ENCODE results near the gene WASF2.
"Not testable (repeated sequence)": the region's sequence is repeated elsewhere in the genome, so short reads cannot be mapped to it uniquely, and the experiment has no call there.

The WASF2 gene, protein sequence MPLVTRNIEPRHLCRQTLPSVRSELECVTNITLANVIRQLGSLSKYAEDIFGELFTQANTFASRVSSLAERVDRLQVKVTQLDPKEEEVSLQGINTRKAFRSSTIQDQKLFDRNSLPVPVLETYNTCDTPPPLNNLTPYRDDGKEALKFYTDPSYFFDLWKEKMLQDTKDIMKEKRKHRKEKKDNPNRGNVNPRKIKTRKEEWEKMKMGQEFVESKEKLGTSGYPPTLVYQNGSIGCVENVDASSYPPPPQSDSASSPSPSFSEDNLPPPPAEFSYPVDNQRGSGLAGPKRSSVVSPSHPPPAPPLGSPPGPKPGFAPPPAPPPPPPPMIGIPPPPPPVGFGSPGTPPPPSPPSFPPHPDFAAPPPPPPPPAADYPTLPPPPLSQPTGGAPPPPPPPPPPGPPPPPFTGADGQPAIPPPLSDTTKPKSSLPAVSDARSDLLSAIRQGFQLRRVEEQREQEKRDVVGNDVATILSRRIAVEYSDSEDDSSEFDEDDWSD

DNA sequence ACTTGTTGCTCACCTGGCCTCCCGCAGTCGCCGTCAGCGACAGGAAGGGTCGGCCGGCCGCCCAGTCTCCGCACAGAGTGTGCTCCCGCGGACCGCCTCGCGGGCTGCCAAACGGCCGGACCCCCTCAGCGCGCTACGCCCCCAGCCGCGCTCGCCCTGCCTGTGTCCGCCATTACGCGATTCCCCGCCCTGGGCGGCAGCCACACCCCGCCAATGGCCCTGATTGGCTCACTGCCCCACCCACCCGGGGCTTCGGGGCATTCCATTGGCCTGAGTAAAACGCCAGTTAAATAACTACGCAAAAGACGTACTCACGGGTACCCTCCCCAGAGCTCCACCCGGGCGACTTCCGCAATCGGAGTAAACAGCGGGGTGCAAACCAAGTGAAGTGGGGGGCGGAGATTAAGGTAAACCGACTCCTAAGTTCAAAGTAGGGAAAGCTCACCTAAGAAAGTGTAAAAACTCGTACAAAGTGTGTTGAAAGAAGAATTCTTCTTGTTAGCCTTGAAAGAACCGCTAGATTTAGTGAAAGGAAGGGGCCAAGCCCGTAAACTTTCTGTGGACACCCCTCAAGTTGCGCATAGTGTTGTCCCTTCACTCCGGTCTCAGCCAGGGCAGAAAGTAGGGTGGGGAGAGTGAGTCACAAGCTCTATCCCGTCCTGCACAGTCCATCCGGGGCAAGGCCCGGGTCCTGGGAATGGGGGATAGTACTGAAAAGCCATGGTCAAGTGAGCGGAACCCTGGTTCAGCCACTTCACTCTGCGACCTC, at the start of gene WASF2:
Gene WASF2, minus strand, starts transcription at position 195 of the 769 bp plus-strand sequence. CDS start 61,277 bp downstream, outside the sequence.
- Mint-ChIP-seq H3K27me3 (ENCODE audit: low read depth) (no peaks in the 10 kb centered on the region), H3K36me3 (ENCODE audit: low read depth) (peaks cover 8% of the 10 kb centered on the region), H3K9me3 (no peaks in the 10 kb centered on the region), H3K4me3 (peak within 1 kb of the TSS; percentile 94), H3K4me1 (ENCODE audit: low read depth) (peaks cover 23% of the 10 kb centered on the region), H3K27ac (peak within 1 kb of the TSS; percentile 99)

DNA sequence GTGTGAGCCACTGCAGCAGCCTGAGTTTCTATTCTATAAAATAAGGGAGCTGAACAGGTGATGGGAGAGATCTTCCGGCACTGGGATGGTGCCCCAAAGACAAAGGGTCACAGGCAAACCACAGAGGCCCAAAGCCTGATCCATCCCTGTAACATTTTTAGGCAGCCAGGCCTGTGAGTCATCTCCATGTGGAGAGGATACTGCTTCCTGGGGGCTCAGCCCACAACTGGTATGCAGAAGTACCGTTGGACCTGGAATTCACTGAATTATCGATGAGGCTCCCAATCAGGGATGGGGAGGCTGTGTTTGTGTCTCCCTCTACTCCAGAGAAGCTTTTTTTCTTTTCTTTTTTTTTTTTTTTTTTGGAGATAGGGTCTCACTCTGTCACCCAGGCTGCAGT, 48.8 kb upstream of the WASF2 start:
- H3K27ac Mint-ChIP-seq: no peak overlapping the region
- H3K4me1 Mint-ChIP-seq (ENCODE audit: low read depth): peaks cover 9% of the 10 kb centered on the region
- no peak overlapping the region for H3K4me3 Mint-ChIP-seq
- H3K27me3 Mint-ChIP-seq (ENCODE audit: low read depth): no peaks in the 10 kb centered on the region
- H3K9me3 Mint-ChIP-seq: no peaks in the 10 kb centered on the region
- peaks cover 21% of the 10 kb centered on the region for H3K36me3 Mint-ChIP-seq (ENCODE audit: low read depth)

GRCh38 chr1:27538305-27538676, 48.3 kb upstream of the WASF2 start:
- H3K4me1 Mint-ChIP-seq (ENCODE audit: low read depth): peaks cover 10% of the 10 kb centered on the region
- H3K27ac Mint-ChIP-seq; H3K4me3 Mint-ChIP-seq; H3K9me3 Mint-ChIP-seq; H3K27me3 Mint-ChIP-seq (ENCODE audit: low read depth): not testable (repeated sequence)
- H3K36me3 Mint-ChIP-seq (ENCODE audit: low read depth): peaks cover 26% of the 10 kb centered on the region

- Mint-ChIP-seq H3K9me3 (no peaks in the 10 kb centered on the region), H3K36me3 (ENCODE audit: low read depth) (peaks cover 27% of the 10 kb centered on the region), H3K4me3 (no peak overlapping the region), H3K27me3 (ENCODE audit: low read depth) (no peaks in the 10 kb centered on the region), H3K4me1 (ENCODE audit: low read depth) (peaks cover 18% of the 10 kb centered on the region), H3K27ac (no peak overlapping the region)
Observed at GRCh38 chr1:27536767-27537166, 46.8 kb upstream of the WASF2 start.

DNA sequence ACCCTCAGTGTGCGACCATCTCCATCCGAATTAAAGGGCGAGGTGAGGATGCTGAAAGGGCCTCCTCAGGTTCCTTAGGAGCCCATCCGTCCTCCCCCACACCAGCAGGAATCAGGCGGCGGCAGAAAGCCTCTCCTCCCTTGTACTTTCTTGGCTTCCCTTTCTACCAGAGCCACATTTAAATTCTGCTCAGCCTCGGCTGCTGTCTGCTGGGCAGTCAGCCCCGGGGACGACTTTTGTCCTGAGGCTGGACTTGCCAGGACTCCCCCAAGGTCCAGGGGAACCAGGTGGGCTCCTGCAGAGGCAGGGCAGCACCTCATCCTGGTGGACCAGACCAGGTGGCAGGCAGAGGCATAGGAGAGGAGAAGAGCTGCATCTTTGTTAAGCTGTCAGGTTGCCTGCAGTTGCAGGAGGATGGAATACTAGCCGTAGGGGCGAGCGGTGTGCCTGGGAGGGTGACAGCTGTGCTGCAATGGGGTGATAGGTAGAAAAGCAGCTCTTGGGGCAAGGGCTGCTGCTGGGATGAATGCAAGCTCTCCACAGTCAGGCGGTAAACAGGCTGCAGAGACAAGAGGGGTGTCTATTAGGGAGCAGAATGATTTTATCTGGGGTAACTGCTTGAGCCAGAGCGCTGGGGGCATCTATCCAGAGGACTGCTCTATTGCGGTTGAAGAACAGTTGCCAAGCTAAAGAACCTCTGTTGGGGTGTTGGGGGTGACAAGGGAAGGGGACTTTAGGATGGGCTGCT, 46.2 kb upstream of the WASF2 start:
- Mint-ChIP-seq H3K36me3 (ENCODE audit: low read depth) (peaks cover 27% of the 10 kb centered on the region), H3K9me3 (no peaks in the 10 kb centered on the region), H3K4me1 (ENCODE audit: low read depth) (peaks cover 18% of the 10 kb centered on the region), H3K4me3 (no peak overlapping the region), H3K27me3 (ENCODE audit: low read depth) (no peaks in the 10 kb centered on the region), H3K27ac (no peak overlapping the region)

GRCh38 chr1:27535386-27535785, 45.4 kb upstream of the WASF2 start:
- Mint-ChIP-seq H3K9me3 (no peaks in the 10 kb centered on the region), H3K4me3 (no peak overlapping the region), H3K27ac (no peak overlapping the region), H3K4me1 (ENCODE audit: low read depth) (peaks cover 18% of the 10 kb centered on the region), H3K36me3 (ENCODE audit: low read depth) (peaks cover 24% of the 10 kb centered on the region), H3K27me3 (ENCODE audit: low read depth) (no peaks in the 10 kb centered on the region)

DNA sequence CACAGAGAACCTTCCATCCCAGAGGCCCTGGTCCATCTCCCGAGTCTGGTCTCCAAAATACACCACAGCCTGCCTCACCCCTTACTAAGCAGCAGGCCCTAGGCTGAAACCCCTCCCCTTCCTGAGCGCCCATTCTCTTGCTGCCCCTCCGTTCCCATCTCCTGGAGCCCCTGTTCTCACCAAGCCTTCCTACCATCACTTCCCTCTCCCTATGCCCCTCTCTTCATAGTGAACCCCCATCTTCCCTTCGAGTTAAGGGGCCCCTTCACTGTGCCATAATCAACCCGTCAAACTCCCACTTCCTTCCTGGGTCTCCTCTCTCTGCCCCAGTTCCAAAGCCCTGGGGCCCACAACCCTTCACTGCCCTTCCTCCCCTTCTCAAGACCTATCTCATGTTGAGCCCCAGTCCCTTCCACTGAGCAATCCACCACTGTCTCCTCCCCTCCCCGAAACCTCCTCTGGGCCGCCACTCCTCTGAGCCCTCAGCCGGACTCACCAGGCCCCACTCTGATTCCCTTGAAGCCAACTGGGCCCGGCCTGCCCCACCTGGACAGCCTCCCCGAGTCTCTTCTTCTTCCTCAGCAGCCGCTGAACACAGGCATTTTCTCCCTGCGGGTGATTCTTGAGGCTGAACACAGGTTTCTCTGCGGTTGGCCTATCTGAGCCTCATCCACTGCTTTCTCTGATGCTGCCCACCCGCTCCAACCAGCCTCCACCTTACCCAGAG, 42.2 kb upstream of the WASF2 start:
- Mint-ChIP-seq H3K27ac (peak overlapping the region; percentile 22), H3K36me3 (ENCODE audit: low read depth) (peaks cover 26% of the 10 kb centered on the region), H3K4me3 (no peak overlapping the region), H3K27me3 (ENCODE audit: low read depth) (no peaks in the 10 kb centered on the region), H3K9me3 (no peaks in the 10 kb centered on the region), H3K4me1 (ENCODE audit: low read depth) (peaks cover 27% of the 10 kb centered on the region)

DNA sequence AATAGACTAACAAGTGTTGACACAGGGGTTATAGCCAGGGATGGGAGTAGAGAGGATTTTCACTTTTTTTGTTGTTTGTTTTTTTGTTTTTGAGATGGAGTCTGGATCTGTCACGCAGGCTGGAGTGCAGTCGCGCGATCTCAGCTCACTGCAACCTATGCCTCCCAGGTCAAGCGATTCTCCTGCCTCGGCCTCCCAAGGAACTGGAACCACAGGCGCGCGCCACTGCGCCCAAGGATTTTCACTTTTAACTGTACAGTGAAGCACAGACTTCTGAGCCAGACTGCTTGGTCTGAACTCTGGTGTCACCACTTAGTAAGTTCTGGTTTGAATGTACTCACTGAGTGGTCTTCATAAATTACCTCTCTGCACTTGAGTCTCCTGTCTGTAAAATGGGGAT, 40.2 kb upstream of the WASF2 start:
- peaks cover 24% of the 10 kb centered on the region for H3K36me3 Mint-ChIP-seq (ENCODE audit: low read depth)
- no peak overlapping the region for H3K4me3 Mint-ChIP-seq
- no peaks in the 10 kb centered on the region for H3K27me3 Mint-ChIP-seq (ENCODE audit: low read depth)
- no peaks in the 10 kb centered on the region for H3K9me3 Mint-ChIP-seq
- no peak overlapping the region for H3K27ac Mint-ChIP-seq
- H3K4me1 Mint-ChIP-seq (ENCODE audit: low read depth): peaks cover 37% of the 10 kb centered on the region

DNA sequence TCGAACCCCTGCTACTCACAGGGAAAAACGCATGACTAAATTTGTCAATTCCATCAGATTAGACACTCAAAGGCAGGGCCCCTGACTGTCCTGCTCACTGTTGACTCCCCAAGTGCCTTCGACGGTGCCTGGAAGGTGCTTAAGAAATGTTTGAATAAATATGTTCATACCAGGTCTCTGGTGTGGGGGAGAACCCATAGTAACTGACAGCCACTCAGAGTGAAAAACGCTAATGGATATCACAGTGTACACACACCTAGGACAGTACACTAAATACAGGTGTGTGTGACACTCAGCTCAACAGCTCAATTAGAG, 39.7 kb upstream of the WASF2 start:
- H3K4me3 Mint-ChIP-seq: peak overlapping the region; percentile 40
- H3K9me3 Mint-ChIP-seq: no peaks in the 10 kb centered on the region
- H3K4me1 Mint-ChIP-seq (ENCODE audit: low read depth): peaks cover 40% of the 10 kb centered on the region
- peaks cover 24% of the 10 kb centered on the region for H3K36me3 Mint-ChIP-seq (ENCODE audit: low read depth)
- H3K27me3 Mint-ChIP-seq (ENCODE audit: low read depth): no peaks in the 10 kb centered on the region
- H3K27ac Mint-ChIP-seq: peak overlapping the region; percentile 2

DNA sequence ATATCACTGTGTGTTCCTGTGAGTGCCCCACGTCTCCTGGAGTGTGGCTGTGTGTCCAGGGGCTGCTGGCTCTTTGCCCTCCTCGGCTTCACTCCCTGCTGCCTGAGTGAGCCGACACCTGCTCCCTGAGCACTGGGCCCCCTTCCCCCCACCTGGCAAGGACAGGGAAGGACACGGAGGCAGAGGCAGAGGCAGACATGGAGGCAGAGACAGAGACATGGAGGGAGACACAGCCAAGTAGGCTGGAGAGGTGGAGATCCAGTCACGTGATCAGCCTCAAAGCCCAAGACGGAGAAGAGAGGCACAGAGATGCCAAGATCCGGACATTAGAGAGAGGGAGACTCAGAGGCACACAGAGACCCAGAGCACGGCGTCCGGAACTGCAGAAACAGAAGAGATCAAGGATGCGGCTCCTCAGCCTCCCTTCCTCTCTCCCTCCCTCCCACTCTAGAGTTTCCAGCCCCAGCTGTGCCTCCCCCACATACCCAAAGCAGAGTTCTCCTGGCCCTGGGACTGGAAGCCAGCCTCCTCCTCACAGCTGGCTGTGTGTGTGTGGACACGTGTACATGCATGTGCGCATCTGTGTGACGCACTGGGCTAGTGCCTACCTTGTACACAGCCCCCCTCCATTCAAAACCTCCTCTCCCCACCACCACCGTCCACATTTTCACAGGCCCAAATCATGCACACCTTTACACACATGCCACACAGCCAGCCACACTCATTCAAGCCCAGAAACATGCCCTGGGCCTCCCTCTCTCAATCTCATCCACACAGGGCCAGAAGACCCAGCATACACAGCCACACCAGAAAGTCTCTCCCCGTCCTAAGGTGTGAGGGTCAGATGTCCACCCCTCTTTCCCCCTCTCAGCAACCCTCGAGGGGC, 39.1 kb upstream of the WASF2 start:
- peaks cover 45% of the 10 kb centered on the region for H3K4me1 Mint-ChIP-seq (ENCODE audit: low read depth)
- peaks cover 24% of the 10 kb centered on the region for H3K36me3 Mint-ChIP-seq (ENCODE audit: low read depth)
- H3K27me3 Mint-ChIP-seq (ENCODE audit: low read depth): no peaks in the 10 kb centered on the region
- H3K27ac Mint-ChIP-seq: peak overlapping the region; percentile 41
- H3K4me3 Mint-ChIP-seq: peak overlapping the region; percentile 73
- no peaks in the 10 kb centered on the region for H3K9me3 Mint-ChIP-seq

GRCh38 chr1:27527890-27528817, 38.2 kb upstream of the WASF2 start:
- H3K4me1 Mint-ChIP-seq (ENCODE audit: low read depth): peaks cover 49% of the 10 kb centered on the region
- peaks cover 15% of the 10 kb centered on the region for H3K36me3 Mint-ChIP-seq (ENCODE audit: low read depth)
- H3K27ac Mint-ChIP-seq: peak overlapping the region; percentile 41

GRCh38 chr1:27527223-27527889, 37.4 kb upstream of the WASF2 start:
- no peak overlapping the region for H3K27ac Mint-ChIP-seq
- no peaks in the 10 kb centered on the region for H3K9me3 Mint-ChIP-seq
- peak overlapping the region; percentile 75 for H3K4me3 Mint-ChIP-seq
- peaks cover 15% of the 10 kb centered on the region for H3K36me3 Mint-ChIP-seq (ENCODE audit: low read depth)
- no peaks in the 10 kb centered on the region for H3K27me3 Mint-ChIP-seq (ENCODE audit: low read depth)
- H3K4me1 Mint-ChIP-seq (ENCODE audit: low read depth): peaks cover 51% of the 10 kb centered on the region

More at GRCh38 chr1:27527890-27528817, 38.2 kb upstream of the WASF2 start:
- Mint-ChIP-seq H3K27me3 (ENCODE audit: low read depth) (no peaks in the 10 kb centered on the region), H3K9me3 (no peaks in the 10 kb centered on the region), H3K4me3 (peak overlapping the region; percentile 73)
